K562 (cell line): ENCODE results near the gene CBR4. TPM values are rescaled to one million over a fixed set of nuclear protein-coding genes. Genes with fewer than 3 reads are reported as not detected.

Source experiments
- CHD2 ChIP-seq: IDR thresholded peaks from 2 replicates; pipeline ENCODE4 v1.6.1; 2011; ENCODE audit warnings: low read depth, low read length
- MAFG ChIP-seq: fragments of 450-650 bp; conservative IDR thresholded peaks from 2 replicates; pipeline ENCODE4 v1.6.1; 2016; ENCODE audit warnings: missing genetic modification characterization, missing compliant biosample characterization
- MEF2D ChIP-seq: conservative IDR thresholded peaks from 2 replicates; pipeline ENCODE4 v1.6.1; 2016; ENCODE audit warnings: low read depth, missing genetic modification characterization, missing compliant biosample characterization
- MYC ChIP-seq, 2 experiments: fragments of 250-450 bp in 1 of 2; sonication (Bioruptor Pico) in 1 of 2; IDR thresholded peaks; 2 replicates each; pipeline versions ENCODE4 v1.5.1 to v1.6.1; 2012 to 2021; ENCODE audit warnings: low read depth in 2 of 2, borderline replicate concordance in 1 of 2, improper control_type of control experiment in 1 of 2, low read length in 1 of 2, mild to moderate bottlenecking in 1 of 2, moderate library complexity in 1 of 2
- ZFX ChIP-seq: sonication (generic); formaldehyde crosslinking; IDR thresholded peaks from 2 replicates; pipeline ENCODE4 v1.8.0; 2022; ENCODE audit warnings: mild to moderate bottlenecking, missing genetic modification reagents, moderate library complexity
- ZKSCAN3 ChIP-seq: fragments of 250-450 bp; sonication (Bioruptor Pico); IDR thresholded peaks from 2 replicates; pipeline ENCODE4 v1.4.0; 2020
- ZNF699 ChIP-seq: fragments of 250-450 bp; sonication (Bioruptor Pico); IDR thresholded peaks from 2 replicates; pipeline ENCODE4 v1.8.0; 2021; ENCODE audit warnings: mild to moderate bottlenecking, moderate library complexity; ENCODE audit not compliant: insufficient replicate concordance
- polyA plus RNA-seq, 8 experiments: library from polyadenylated mRNA; depleted of rRNA in 4 of 8; stranded (reverse) in 5 of 8; unstranded in 3 of 8; fragments of >200 nt; fragmentation: Nextera tagmentation in 2 of 8; fragmentation: Illumina TruSeq in 1 of 8; extraction: Ambion mirVana in 2 of 8; extraction: Trizol in 1 of 8; gene quantifications; 2 replicates each; pipeline versions ENCODE4 v1.2.1 to v1.2.3, GENCODE V29; 2011 to 2014; ENCODE audit warnings: inconsistent platforms in 1 of 8, missing spikeins in 1 of 8
- total RNA-seq, 7 experiments: library from RNA; depleted of rRNA in 6 of 7; stranded (reverse); fragments of >200 nt in 6 of 7; fragmentation: Illumina TruSeq in 2 of 7; extraction: Trizol in 2 of 7; gene quantifications; 2 replicates each; pipeline versions ENCODE4 v1.2.1 to v1.2.3, GENCODE V29; 2011 to 2021; ENCODE audit warnings: low replicate concordance in 1 of 7
- TF ChIP-seq, protein P1 (sequence below): fragments of 450-650 bp; IDR thresholded peaks from 2 replicates; pipeline ENCODE4 v1.6.1; 2016; ENCODE audit warnings: low read depth
- TF ChIP-seq, protein P2 (sequence below): fragments of 250-450 bp; sonication (Bioruptor Pico); IDR thresholded peaks from 2 replicates; pipeline ENCODE4 v1.4.0; 2020
- TF ChIP-seq, protein P3 (sequence below): fragments of 450-650 bp; IDR thresholded peaks from 2 replicates; pipeline ENCODE4 v1.6.1; 2017; ENCODE audit warnings: antibody characterized with exemption

CBR4 gene
- total and polyA plus RNA-seq, 9 of the 15 experiments (the other 6 are each of a cell fraction or from before 2014, with no cell fraction given) = 12.1 to 26.4 (median 18.6) TPM

DNA sequence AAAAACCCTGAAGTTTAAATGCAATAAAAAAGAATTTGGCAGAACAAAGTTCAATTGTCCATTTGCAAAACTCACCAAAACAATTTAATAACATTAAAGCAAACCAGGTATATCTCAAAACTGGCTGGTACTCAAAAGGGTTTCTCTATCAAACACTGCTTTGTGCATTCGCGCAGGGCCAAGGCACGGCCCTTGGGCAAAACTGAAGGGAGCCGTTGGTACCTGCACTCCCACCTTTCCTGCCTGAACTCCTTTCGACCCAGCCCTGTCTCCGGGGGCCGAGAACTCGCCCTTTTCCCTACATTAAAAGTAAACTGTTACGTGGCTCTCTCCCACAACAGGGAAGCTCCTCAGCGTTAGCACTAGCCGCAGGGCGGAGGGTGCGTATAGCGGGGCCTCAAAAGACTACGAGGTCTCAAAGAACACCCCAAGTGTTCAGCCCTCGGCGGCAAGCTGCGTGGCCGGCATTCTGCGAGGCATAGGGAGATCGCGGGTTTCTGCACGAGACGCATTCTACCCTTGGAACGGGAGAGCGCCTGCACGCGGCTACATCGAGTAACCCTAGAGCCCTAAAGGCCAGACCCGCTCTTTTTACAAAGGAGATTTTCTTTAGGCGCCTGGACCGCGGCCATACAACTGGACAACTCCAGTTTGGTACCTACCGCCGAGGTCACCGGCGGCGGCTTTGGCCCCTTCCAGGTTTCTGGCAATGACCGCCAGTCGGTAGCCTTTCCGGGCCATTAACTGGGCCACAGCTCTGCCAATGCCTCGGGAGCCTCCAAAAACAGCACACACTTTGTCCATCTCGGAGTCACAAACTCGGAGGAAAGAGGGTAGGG is 550 bp downstream of the CBR4 start (continued):
- TF ChIP-seq, protein P1, sequence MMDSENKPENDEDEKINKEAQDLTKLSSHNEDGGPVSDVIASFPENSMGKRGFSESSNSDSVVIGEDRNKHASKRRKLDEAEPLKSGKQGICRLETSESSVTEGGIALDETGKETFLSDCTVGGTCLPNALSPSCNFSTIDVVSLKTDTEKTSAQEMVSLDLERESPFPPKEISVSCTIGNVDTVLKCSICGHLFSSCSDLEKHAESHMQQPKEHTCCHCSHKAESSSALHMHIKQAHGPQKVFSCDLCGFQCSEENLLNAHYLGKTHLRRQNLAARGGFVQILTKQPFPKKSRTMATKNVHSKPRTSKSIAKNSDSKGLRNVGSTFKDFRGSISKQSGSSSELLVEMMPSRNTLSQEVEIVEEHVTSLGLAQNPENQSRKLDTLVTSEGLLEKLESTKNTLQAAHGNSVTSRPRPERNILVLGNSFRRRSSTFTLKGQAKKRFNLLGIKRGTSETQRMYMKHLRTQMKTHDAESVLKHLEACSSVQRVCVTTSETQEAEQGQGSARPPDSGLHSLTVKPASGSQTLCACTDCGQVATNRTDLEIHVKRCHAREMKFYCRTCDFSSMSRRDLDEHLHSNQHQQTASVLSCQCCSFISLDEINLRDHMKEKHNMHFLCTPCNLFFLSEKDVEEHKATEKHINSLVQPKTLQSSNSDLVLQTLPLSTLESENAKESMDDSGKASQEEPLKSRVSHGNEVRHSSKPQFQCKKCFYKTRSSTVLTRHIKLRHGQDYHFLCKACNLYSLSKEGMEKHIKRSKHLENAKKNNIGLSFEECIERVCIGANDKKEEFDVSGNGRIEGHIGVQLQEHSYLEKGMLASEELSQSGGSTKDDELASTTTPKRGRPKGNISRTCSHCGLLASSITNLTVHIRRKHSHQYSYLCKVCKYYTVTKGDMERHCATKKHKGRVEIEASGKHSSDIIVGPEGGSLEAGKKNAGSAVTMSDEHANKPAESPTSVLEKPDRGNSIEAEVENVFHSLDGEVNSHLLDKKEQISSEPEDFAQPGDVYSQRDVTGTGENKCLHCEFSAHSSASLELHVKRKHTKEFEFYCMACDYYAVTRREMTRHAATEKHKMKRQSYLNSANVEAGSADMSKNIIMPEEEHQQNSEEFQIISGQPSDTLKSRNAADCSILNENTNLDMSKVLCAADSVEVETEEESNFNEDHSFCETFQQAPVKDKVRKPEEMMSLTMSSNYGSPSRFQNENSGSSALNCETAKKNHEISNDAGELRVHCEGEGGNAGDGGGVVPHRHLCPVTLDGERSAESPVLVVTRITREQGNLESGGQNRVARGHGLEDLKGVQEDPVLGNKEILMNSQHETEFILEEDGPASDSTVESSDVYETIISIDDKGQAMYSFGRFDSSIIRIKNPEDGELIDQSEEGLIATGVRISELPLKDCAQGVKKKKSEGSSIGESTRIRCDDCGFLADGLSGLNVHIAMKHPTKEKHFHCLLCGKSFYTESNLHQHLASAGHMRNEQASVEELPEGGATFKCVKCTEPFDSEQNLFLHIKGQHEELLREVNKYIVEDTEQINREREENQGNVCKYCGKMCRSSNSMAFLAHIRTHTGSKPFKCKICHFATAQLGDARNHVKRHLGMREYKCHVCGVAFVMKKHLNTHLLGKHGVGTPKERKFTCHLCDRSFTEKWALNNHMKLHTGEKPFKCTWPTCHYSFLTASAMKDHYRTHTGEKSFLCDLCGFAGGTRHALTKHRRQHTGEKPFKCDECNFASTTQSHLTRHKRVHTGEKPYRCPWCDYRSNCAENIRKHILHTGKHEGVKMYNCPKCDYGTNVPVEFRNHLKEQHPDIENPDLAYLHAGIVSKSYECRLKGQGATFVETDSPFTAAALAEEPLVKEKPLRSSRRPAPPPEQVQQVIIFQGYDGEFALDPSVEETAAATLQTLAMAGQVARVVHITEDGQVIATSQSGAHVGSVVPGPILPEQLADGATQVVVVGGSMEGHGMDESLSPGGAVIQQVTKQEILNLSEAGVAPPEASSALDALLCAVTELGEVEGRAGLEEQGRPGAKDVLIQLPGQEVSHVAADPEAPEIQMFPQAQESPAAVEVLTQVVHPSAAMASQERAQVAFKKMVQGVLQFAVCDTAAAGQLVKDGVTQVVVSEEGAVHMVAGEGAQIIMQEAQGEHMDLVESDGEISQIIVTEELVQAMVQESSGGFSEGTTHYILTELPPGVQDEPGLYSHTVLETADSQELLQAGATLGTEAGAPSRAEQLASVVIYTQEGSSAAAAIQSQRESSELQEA = no peak
- TF ChIP-seq ZNF699 (CRISPR knock-in tag) (no peak), MEF2D (tag) (no peak), ZFX (CRISPR knock-in tag) (peak; percentile 82), MYC (IDR thresholded peaks at IDR 0.05; ENCODE audit: low read depth, low read length) (peak; percentile 75), MYC (CRISPR knock-in tag; IDR thresholded peaks at IDR 0.05; ENCODE audit: borderline replicate concordance, low read depth) (no peak), ZKSCAN3 (CRISPR knock-in tag) (no peak), CHD2 (peak; percentile 70), MAFG (tag) (no peak)
- TF ChIP-seq, protein P2, sequence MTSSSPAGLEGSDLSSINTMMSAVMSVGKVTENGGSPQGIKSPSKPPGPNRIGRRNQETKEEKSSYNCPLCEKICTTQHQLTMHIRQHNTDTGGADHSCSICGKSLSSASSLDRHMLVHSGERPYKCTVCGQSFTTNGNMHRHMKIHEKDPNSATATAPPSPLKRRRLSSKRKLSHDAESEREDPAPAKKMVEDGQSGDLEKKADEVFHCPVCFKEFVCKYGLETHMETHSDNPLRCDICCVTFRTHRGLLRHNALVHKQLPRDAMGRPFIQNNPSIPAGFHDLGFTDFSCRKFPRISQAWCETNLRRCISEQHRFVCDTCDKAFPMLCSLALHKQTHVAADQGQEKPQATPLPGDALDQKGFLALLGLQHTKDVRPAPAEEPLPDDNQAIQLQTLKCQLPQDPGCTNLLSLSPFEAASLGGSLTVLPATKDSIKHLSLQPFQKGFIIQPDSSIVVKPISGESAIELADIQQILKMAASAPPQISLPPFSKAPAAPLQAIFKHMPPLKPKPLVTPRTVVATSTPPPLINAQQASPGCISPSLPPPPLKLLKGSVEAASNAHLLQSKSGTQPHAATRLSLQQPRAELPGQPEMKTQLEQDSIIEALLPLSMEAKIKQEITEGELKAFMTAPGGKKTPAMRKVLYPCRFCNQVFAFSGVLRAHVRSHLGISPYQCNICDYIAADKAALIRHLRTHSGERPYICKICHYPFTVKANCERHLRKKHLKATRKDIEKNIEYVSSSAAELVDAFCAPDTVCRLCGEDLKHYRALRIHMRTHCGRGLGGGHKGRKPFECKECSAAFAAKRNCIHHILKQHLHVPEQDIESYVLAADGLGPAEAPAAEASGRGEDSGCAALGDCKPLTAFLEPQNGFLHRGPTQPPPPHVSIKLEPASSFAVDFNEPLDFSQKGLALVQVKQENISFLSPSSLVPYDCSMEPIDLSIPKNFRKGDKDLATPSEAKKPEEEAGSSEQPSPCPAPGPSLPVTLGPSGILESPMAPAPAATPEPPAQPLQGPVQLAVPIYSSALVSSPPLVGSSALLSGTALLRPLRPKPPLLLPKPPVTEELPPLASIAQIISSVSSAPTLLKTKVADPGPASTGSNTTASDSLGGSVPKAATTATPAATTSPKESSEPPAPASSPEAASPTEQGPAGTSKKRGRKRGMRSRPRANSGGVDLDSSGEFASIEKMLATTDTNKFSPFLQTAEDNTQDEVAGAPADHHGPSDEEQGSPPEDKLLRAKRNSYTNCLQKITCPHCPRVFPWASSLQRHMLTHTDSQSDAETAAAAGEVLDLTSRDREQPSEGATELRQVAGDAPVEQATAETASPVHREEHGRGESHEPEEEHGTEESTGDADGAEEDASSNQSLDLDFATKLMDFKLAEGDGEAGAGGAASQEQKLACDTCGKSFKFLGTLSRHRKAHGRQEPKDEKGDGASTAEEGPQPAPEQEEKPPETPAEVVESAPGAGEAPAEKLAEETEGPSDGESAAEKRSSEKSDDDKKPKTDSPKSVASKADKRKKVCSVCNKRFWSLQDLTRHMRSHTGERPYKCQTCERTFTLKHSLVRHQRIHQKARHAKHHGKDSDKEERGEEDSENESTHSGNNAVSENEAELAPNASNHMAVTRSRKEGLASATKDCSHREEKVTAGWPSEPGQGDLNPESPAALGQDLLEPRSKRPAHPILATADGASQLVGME (CRISPR knock-in tag) = no peak
- TF ChIP-seq, protein P3, sequence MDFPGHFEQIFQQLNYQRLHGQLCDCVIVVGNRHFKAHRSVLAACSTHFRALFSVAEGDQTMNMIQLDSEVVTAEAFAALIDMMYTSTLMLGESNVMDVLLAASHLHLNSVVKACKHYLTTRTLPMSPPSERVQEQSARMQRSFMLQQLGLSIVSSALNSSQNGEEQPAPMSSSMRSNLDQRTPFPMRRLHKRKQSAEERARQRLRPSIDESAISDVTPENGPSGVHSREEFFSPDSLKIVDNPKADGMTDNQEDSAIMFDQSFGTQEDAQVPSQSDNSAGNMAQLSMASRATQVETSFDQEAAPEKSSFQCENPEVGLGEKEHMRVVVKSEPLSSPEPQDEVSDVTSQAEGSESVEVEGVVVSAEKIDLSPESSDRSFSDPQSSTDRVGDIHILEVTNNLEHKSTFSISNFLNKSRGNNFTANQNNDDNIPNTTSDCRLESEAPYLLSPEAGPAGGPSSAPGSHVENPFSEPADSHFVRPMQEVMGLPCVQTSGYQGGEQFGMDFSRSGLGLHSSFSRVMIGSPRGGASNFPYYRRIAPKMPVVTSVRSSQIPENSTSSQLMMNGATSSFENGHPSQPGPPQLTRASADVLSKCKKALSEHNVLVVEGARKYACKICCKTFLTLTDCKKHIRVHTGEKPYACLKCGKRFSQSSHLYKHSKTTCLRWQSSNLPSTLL = no peak
